ENCODE results near the gene KCNK17. TPM values are rescaled to one million over a fixed set of nuclear protein-coding genes. Genes with fewer than 3 reads are reported as not detected.

The KCNK17 gene
- total RNA-seq, 4 donors from 2014 or later: 0.79 to 2.3 (median 1.3) TPM; not detected in 1

- DNase-seq: no peak
- no peak overlapping the region for H3K4me3 ChIP-seq
- H3K4me1 ChIP-seq: no peaks in the 10 kb centered on the region
- H3K36me3 ChIP-seq: no peaks in the 10 kb centered on the region
- TF ChIP-seq, protein P1, sequence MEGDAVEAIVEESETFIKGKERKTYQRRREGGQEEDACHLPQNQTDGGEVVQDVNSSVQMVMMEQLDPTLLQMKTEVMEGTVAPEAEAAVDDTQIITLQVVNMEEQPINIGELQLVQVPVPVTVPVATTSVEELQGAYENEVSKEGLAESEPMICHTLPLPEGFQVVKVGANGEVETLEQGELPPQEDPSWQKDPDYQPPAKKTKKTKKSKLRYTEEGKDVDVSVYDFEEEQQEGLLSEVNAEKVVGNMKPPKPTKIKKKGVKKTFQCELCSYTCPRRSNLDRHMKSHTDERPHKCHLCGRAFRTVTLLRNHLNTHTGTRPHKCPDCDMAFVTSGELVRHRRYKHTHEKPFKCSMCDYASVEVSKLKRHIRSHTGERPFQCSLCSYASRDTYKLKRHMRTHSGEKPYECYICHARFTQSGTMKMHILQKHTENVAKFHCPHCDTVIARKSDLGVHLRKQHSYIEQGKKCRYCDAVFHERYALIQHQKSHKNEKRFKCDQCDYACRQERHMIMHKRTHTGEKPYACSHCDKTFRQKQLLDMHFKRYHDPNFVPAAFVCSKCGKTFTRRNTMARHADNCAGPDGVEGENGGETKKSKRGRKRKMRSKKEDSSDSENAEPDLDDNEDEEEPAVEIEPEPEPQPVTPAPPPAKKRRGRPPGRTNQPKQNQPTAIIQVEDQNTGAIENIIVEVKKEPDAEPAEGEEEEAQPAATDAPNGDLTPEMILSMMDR (IDR thresholded peaks at IDR 0.05): no peak
- no peak for TF ChIP-seq POLR2A (IDR thresholded peaks at IDR 0.05)
- no peak overlapping the region for H3K27ac ChIP-seq
- H3K27me3 ChIP-seq: no peaks in the 10 kb centered on the region
- intact Hi-C loops (cut with DNase I; ENCODE audit: low total_unique reads): no loop called here
- no peaks in the 10 kb centered on the region for H3K9me3 ChIP-seq
Observed at GRCh38 chr6:39335780-39336545, 21.7 kb upstream of the KCNK17 start.

GRCh38 chr6:39333644-39334438 lies 19.6 kb upstream of the KCNK17 start:
- no peak overlapping the region for H3K27ac ChIP-seq
- intact Hi-C loops (cut with DNase I; ENCODE audit: low total_unique reads): no loop called here
- no peaks in the 10 kb centered on the region for H3K4me1 ChIP-seq
- H3K27me3 ChIP-seq: no peaks in the 10 kb centered on the region
- DNase-seq: no peak
- H3K9me3 ChIP-seq: no peaks in the 10 kb centered on the region
- H3K36me3 ChIP-seq: no peaks in the 10 kb centered on the region
- H3K4me3 ChIP-seq: no peak overlapping the region
- TF ChIP-seq, protein P1 (IDR thresholded peaks at IDR 0.05): no peak
- TF ChIP-seq POLR2A (IDR thresholded peaks at IDR 0.05): no peak

GRCh38 chr6:39330476-39330875 lies 16.3 kb upstream of the KCNK17 start:
- DNase-seq: no peak
- H3K36me3 ChIP-seq: no peaks in the 10 kb centered on the region

DNA sequence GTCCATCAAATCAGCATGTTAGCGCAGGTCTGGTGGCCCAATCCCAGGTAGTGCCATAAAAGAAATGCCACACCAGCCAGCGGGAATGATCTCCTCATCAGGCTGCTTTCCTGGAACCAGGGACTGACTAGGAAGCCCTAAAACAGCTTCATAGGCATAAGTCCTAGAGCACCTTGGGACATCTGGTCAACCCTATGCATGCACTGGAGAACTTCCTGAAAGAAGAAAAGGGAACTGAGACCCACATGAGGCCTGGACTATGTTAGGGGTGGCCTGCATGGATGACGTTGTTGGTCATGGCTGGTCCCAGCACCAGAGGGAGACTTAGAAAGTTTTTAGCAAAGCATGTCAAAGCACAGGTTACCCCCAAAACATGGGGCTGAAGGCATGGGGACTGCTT lies 15.8 kb upstream of the KCNK17 start:
- no peak overlapping the region for H3K4me3 ChIP-seq
- intact Hi-C loops (cut with DNase I; ENCODE audit: low total_unique reads): no loop called here
- DNase-seq: no peak
- no peaks in the 10 kb centered on the region for H3K36me3 ChIP-seq
- no peak overlapping the region for H3K27ac ChIP-seq
- H3K4me1 ChIP-seq: no peaks in the 10 kb centered on the region
- no peaks in the 10 kb centered on the region for H3K9me3 ChIP-seq
- TF ChIP-seq, protein P1 (IDR thresholded peaks at IDR 0.05): no peak
- TF ChIP-seq POLR2A (IDR thresholded peaks at IDR 0.05): no peak
- no peaks in the 10 kb centered on the region for H3K27me3 ChIP-seq

More at GRCh38 chr6:39330476-39330875, 16.3 kb upstream of the KCNK17 start:
- H3K27ac ChIP-seq: no peak overlapping the region
- H3K4me1 ChIP-seq: no peaks in the 10 kb centered on the region
- H3K9me3 ChIP-seq: no peaks in the 10 kb centered on the region
- TF ChIP-seq, protein P1 (IDR thresholded peaks at IDR 0.05): no peak
- TF ChIP-seq POLR2A (IDR thresholded peaks at IDR 0.05): no peak
- intact Hi-C loops (cut with DNase I; ENCODE audit: low total_unique reads): no loop called here
- H3K27me3 ChIP-seq: no peaks in the 10 kb centered on the region
- no peak overlapping the region for H3K4me3 ChIP-seq

- no peak for DNase-seq
- no peaks in the 10 kb centered on the region for H3K9me3 ChIP-seq
- no peak overlapping the region for H3K4me3 ChIP-seq
- intact Hi-C loops (cut with DNase I; ENCODE audit: low total_unique reads): no loop called here
- no peak for TF ChIP-seq POLR2A (IDR thresholded peaks at IDR 0.05)
- TF ChIP-seq, protein P1 (IDR thresholded peaks at IDR 0.05): no peak
- no peaks in the 10 kb centered on the region for H3K4me1 ChIP-seq
- no peaks in the 10 kb centered on the region for H3K27me3 ChIP-seq
- no peak overlapping the region for H3K27ac ChIP-seq
- no peaks in the 10 kb centered on the region for H3K36me3 ChIP-seq
Observed at GRCh38 chr6:39328066-39328465, 13.8 kb upstream of the KCNK17 start.
